ENCODE results near the gene C16orf92. TPM values are rescaled to one million over a fixed set of nuclear protein-coding genes. Genes with fewer than 3 reads are reported as not detected.

C16orf92 gene, protein sequence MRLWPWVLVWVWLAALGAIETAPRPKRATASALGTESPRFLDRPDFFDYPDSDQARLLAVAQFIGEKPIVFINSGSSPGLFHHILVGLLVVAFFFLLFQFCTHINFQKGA
- not detected for polyA plus RNA-seq (2013, experiment 1 of 2)
- not detected for polyA plus RNA-seq (2013, experiment 2 of 2)

DNA sequence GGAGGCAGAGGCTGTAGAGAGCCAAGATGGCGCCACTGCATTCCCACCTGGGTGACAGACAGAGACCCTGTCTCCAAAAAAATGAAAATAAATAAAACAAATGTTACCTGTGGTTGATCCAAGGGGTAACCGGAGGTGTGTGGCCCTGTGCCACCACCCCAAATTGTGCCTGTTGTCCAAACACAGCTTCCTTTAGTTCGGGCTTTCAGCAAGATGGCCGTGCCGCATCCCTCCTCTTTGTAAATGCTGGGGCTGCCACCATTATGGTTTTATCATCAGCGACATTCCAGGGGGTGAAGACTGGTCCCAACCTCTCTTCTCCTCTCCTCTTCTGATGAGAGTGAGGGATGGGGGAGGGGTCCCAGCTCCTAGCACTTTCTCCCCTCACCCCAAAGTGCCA is at the start of gene C16orf92:
C16orf92 (plus strand) TSS at position 312 of the 400 bp plus-strand sequence. CDS start 143 bp downstream, outside the sequence.
- no peak within 1 kb of the TSS for H2BK120ac ChIP-seq (ENCODE audit: low read depth, low read length)

DNA sequence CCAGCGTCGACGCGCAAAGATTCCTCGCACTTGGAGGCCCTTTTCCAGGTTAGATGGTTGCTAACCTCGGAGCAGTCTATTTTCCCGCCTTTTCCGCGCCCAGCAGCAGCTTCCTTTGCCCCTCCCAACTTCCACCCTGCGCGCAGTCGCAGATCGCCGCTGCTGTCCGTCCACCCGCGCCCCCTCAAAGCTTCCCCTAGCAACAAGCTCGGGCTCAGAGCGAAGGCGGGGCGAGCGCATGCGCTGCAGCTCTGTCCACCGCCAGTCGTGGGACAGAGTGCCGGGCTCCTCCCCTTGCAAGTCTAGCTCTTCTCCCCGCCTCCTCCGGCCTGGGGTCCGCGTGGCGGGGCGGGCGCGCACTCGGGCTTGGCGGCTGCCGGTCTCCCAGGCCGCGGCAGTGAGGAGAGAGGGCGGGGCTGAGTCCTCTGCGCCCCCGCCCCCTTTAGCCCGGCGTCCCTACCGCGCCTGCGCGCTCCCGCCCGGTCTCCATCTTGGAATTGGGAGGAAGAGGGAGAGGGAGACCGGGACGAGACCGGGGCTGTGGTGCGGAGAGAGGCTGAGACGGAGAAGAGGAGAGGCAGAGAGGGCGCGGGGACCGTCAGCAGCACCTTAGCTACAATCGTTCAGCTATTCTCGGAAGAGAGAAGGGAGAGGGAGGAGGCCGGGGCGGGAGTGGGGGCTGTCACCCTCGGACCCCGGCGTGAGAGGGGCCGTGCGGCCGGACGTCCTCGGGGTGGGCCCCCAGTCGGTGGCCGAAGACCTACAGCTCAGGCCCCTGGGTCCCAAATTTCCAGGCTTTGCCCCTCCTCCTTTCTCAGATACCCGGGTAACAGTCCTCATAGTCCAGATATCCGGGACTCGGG is 49.4 kb upstream of the C16orf92 start, which contains the start of gene TAOK2:
TAOK2 (plus strand) TSS at position 485 of the 863 bp plus-strand sequence. CDS start 3,905 bp downstream, outside the sequence.
- Histone ChIP-seq H3K4me3 (ENCODE audit: low read length in 2 of 2) (peak within 1 kb of the TSS; percentile 78 to 97), H2BK15ac (ENCODE audit: low read length) (no peak within 1 kb of the TSS), H3K36me3 (replicated peaks in 1 of 2; ENCODE audit: control insufficient read depth in 2 of 2, insufficient read depth in 2 of 2, low read length in 2 of 2) (peaks cover 20 to 51% of the 10 kb centered on the region in 2 donors), H3K27ac (replicated peaks; ENCODE audit: low read length) (peak within 1 kb of the TSS; percentile 86), H2BK120ac (ENCODE audit: low read depth, low read length) (no peak within 1 kb of the TSS), H3K9ac (ENCODE audit: low read depth, low read length, poor library complexity) (peak within 1 kb of the TSS; percentile 91), H2AFZ (ENCODE audit: low read length) (peak within 1 kb of the TSS; percentile 87), H3K79me1 (ENCODE audit: low read depth, low read length) (peaks cover 13% of the 10 kb centered on the region), H2BK5ac (ENCODE audit: low read length) (peak within 1 kb of the TSS; percentile 78), H3K27me3 (ENCODE audit: control insufficient read depth in 3 of 3, insufficient read depth in 3 of 3, low read depth in 1 of 3, low read length in 3 of 3) (no peaks in the 10 kb centered on the region), H2BK12ac (ENCODE audit: low read length) (no peak within 1 kb of the TSS), H3K4me1 (ENCODE audit: control insufficient read depth in 2 of 2, insufficient read depth in 1 of 2, low read depth in 1 of 2, low read length in 2 of 2) (peaks cover 18 to 23% of the 10 kb centered on the region in 2 donors), H2AK5ac (ENCODE audit: low read depth, low read length) (peak within 1 kb of the TSS; percentile 25), H3K23ac (ENCODE audit: low read depth, low read length, poor library complexity) (peak within 1 kb of the TSS; percentile 90), H3K4ac (ENCODE audit: low read length) (peak within 1 kb of the TSS; percentile 4), H3K18ac (ENCODE audit: low read length) (peak within 1 kb of the TSS; percentile 86), H4K8ac (ENCODE audit: low read depth, low read length) (no peak within 1 kb of the TSS), H4K91ac (ENCODE audit: low read depth, low read length, poor library complexity) (no peak within 1 kb of the TSS), H3K4me2 (ENCODE audit: insufficient read depth, low read length, poor library complexity, severe bottlenecking) (peak within 1 kb of the TSS; percentile 80), H3K9me3 (replicated peaks in 1 of 2; ENCODE audit: control insufficient read depth in 2 of 2, insufficient read depth in 1 of 2, low read depth in 1 of 2, low read length in 2 of 2) (peaks cover 9 to 10% of the 10 kb centered on the region in 2 donors), H3K14ac (ENCODE audit: low read length) (no peak within 1 kb of the TSS)
- WGBS, 2 donors (ENCODE audit: extremely low coverage in 2 of 2, insufficient read length in 2 of 2, insufficient replicate concordance in 1 of 2), result no CpG with 5 or more reads among the region's 75 CpGs
- peak; percentile 100 for DNase-seq (ENCODE audit: low spot score)

More for the DNA sequence above, at the start of gene C16orf92:
- H2AK5ac ChIP-seq (ENCODE audit: low read depth, low read length), result no peak within 1 kb of the TSS
- H3K4ac ChIP-seq (ENCODE audit: low read length), result no peak within 1 kb of the TSS
- H2BK5ac ChIP-seq (ENCODE audit: low read length), result no peak within 1 kb of the TSS
- H3K9ac ChIP-seq (ENCODE audit: low read depth, low read length, poor library complexity), result no peak within 1 kb of the TSS
- no peak within 1 kb of the TSS for H2BK12ac ChIP-seq (ENCODE audit: low read length)
- no peak within 1 kb of the TSS for H3K27ac ChIP-seq (replicated peaks; ENCODE audit: low read length)
- H3K36me3 ChIP-seq (replicated peaks in 1 of 2; ENCODE audit: control insufficient read depth in 2 of 2, insufficient read depth in 2 of 2, low read length in 2 of 2), result peaks cover 0 to 7% of the 10 kb centered on the region in 2 donors
- H2AFZ ChIP-seq (ENCODE audit: low read length), result no peak within 1 kb of the TSS
- H3K4me2 ChIP-seq (ENCODE audit: insufficient read depth, low read length, poor library complexity, severe bottlenecking), result no peak within 1 kb of the TSS
- no peak within 1 kb of the TSS for H3K14ac ChIP-seq (ENCODE audit: low read length)
- H4K8ac ChIP-seq (ENCODE audit: low read depth, low read length), result no peak within 1 kb of the TSS
- H3K18ac ChIP-seq (ENCODE audit: low read length), result no peak within 1 kb of the TSS
- H3K23ac ChIP-seq (ENCODE audit: low read depth, low read length, poor library complexity), result no peak within 1 kb of the TSS
- H2BK15ac ChIP-seq (ENCODE audit: low read length), result no peak within 1 kb of the TSS
- no CpG with 5 or more reads among the region's 6 CpGs for WGBS, 2 donors (ENCODE audit: extremely low coverage in 2 of 2, insufficient read length in 2 of 2, insufficient replicate concordance in 1 of 2)
- H3K4me3 ChIP-seq (ENCODE audit: low read length in 2 of 2), result no peak within 1 kb of the TSS
- peaks cover 0 to 15% (median 0%) of the 10 kb centered on the region in 3 experiments for H3K27me3 ChIP-seq (ENCODE audit: control insufficient read depth in 3 of 3, insufficient read depth in 3 of 3, low read depth in 1 of 3, low read length in 3 of 3)
- DNase-seq (ENCODE audit: low spot score), result no peak
- no peak within 1 kb of the TSS for H4K91ac ChIP-seq (ENCODE audit: low read depth, low read length, poor library complexity)
- peaks cover 4% of the 10 kb centered on the region for H3K79me1 ChIP-seq (ENCODE audit: low read depth, low read length)
- peaks cover 0 to 4% of the 10 kb centered on the region in 2 donors for H3K4me1 ChIP-seq (ENCODE audit: control insufficient read depth in 2 of 2, insufficient read depth in 1 of 2, low read depth in 1 of 2, low read length in 2 of 2)
- H3K9me3 ChIP-seq (replicated peaks in 1 of 2; ENCODE audit: control insufficient read depth in 2 of 2, insufficient read depth in 1 of 2, low read depth in 1 of 2, low read length in 2 of 2), result no peaks in the 10 kb centered on the region

DNA sequence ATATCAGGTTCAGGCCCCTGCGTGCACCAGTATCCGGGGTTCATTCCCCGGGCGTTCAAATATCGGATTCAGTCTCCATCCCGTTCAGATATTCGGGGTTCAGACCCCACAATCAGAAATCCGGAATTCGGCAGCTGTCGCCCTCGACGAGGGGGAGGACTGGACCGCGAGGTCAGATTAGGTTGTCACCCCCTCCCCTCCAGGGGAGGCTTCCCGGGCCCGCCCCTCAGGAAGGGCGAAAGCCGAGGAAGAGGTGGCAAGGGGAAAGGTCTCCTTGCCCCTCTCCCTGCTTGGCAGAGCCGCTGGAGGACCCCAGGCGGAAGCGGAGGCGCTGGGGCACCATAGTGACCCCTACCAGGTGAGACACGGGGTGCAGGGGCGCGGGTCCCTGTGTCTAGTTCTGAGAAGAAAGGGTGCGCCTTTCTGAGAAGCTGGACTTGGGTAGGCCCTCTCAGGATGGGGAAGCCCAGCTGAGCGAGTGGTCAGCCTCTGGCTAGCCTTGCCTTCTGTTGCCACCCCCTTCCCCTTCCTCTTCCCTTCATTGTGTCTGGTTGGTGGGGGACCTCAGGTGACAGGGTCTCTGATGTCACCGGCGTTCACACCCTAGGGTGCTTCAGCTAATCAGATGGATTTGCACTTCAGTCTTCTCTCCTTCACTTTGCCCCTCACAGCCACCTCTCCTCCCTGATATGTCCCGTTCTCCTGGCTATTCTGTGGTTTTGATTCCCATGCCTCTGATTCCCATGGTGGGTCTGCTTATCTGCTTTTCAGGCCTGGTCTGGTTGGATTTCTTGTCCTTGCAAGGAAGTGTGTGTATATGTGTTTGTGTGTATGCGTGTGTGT is 48.5 kb upstream of the C16orf92 start:
- H3K14ac ChIP-seq (ENCODE audit: low read length), result no peak overlapping the region
- no peak overlapping the region for H4K91ac ChIP-seq (ENCODE audit: low read depth, low read length, poor library complexity)
- peak overlapping the region; percentile 46 for H3K18ac ChIP-seq (ENCODE audit: low read length)
- H3K9ac ChIP-seq (ENCODE audit: low read depth, low read length, poor library complexity), result peak overlapping the region; percentile 91
- H2BK120ac ChIP-seq (ENCODE audit: low read depth, low read length), result no peak overlapping the region
- no peak for DNase-seq (ENCODE audit: low spot score)
- H3K27ac ChIP-seq (replicated peaks; ENCODE audit: low read length), result no peak overlapping the region
- peak overlapping the region; percentile 87 for H2AFZ ChIP-seq (ENCODE audit: low read length)
- peak overlapping the region; percentile 80 for H3K4me2 ChIP-seq (ENCODE audit: insufficient read depth, low read length, poor library complexity, severe bottlenecking)
- peak overlapping the region; percentile 78 for H2BK5ac ChIP-seq (ENCODE audit: low read length)
- peaks cover 18 to 23% of the 10 kb centered on the region in 2 donors for H3K4me1 ChIP-seq (ENCODE audit: control insufficient read depth in 2 of 2, insufficient read depth in 1 of 2, low read depth in 1 of 2, low read length in 2 of 2)
- peak overlapping the region; percentile 78 to 97 for H3K4me3 ChIP-seq (ENCODE audit: low read length in 2 of 2)
- H4K8ac ChIP-seq (ENCODE audit: low read depth, low read length), result no peak overlapping the region
- no peak overlapping the region for H3K23ac ChIP-seq (ENCODE audit: low read depth, low read length, poor library complexity)
- H3K4ac ChIP-seq (ENCODE audit: low read length), result no peak overlapping the region
- WGBS, 2 donors (ENCODE audit: extremely low coverage in 2 of 2, insufficient read length in 2 of 2, insufficient replicate concordance in 1 of 2), result no CpG with 5 or more reads among the region's 31 CpGs
- H2BK12ac ChIP-seq (ENCODE audit: low read length), result no peak overlapping the region
- H2BK15ac ChIP-seq (ENCODE audit: low read length), result no peak overlapping the region
- H3K79me1 ChIP-seq (ENCODE audit: low read depth, low read length), result peaks cover 13% of the 10 kb centered on the region
- H3K27me3 ChIP-seq (ENCODE audit: control insufficient read depth in 3 of 3, insufficient read depth in 3 of 3, low read depth in 1 of 3, low read length in 3 of 3), result no peaks in the 10 kb centered on the region
- H2AK5ac ChIP-seq (ENCODE audit: low read depth, low read length), result no peak overlapping the region
- peaks cover 24 to 54% of the 10 kb centered on the region in 2 donors for H3K36me3 ChIP-seq (replicated peaks in 1 of 2; ENCODE audit: control insufficient read depth in 2 of 2, insufficient read depth in 2 of 2, low read length in 2 of 2)
- peaks cover 9 to 10% of the 10 kb centered on the region in 2 donors for H3K9me3 ChIP-seq (replicated peaks in 1 of 2; ENCODE audit: control insufficient read depth in 2 of 2, insufficient read depth in 1 of 2, low read depth in 1 of 2, low read length in 2 of 2)

All from neuronal stem cell (in vitro differentiated cells).